CD4-positive, alpha-beta T cell (primary cell): ENCODE results near the gene JUP. TPM values are rescaled to one million over a fixed set of nuclear protein-coding genes. Genes with fewer than 3 reads are reported as not detected.

Experiments
- ATAC-seq: fragments of 200-7000 bp; cut with Tn5 transposase; one replicate; pipeline ENCODE4 v1.10.0; 2022; ENCODE audit warnings: mild to moderate bottlenecking; ENCODE audit not compliant: poor library complexity
- CTCF ChIA-PET: fragments of 350-600 bp; sonication (Branson Sonifier 250); formaldehyde crosslinking; loops from one replicate; lab custom pipeline; 2021; ENCODE audit warnings: antibody characterized with exemption, inconsistent platforms; lab: Charles Lee
- POLR2A ChIA-PET: fragments of 350-600 bp; sonication (Branson Sonifier 250); formaldehyde crosslinking; loops from one replicate; lab custom pipeline; 2021; ENCODE audit warnings: antibody characterized with exemption, inconsistent platforms; lab: Charles Lee
- DNase-seq, 14 experiments: peaks; one replicate each; pipeline ENCODE4 v3.0.0-alpha.2; 2013 to 2020; ENCODE audit warnings: mixed read lengths in 2 of 14
- H3K27ac ChIP-seq, 2 donors: one replicate each; pipeline versions ENCODE4 v1.5.1 to v1.7.0; 2013; ENCODE audit warnings: low read length in 2 of 2, low read depth in 1 of 2, mild to moderate bottlenecking in 1 of 2
- H3K27me3 ChIP-seq, 2 experiments: 1 replicate in 1 of 2; 2 replicates in 1 of 2; pipeline versions ENCODE4 v1.6.1 to v1.7.0; 2013; ENCODE audit warnings: low read length in 2 of 2, control low read depth in 1 of 2, mild to moderate bottlenecking in 1 of 2, moderate library complexity in 1 of 2; ENCODE audit not compliant: insufficient read depth in 2 of 2, control insufficient read depth in 1 of 2
- H3K36me3 ChIP-seq: one replicate; pipeline ENCODE4 v1.6.1; 2013; ENCODE audit warnings: low read length, control low read depth; ENCODE audit not compliant: insufficient read depth
- H3K4me1 ChIP-seq: one replicate; pipeline ENCODE4 v1.6.1; 2013; ENCODE audit warnings: low read length, control low read depth; ENCODE audit not compliant: insufficient read depth
- H3K4me3 ChIP-seq: one replicate; pipeline ENCODE4 v1.5.1; 2013; ENCODE audit warnings: mild to moderate bottlenecking, low read length, moderate library complexity
- H3K9me3 ChIP-seq, 2 experiments: 1 replicate in 1 of 2; 2 replicates in 1 of 2; pipeline versions ENCODE4 v1.6.1 to v1.7.0; 2013; ENCODE audit warnings: low read length in 2 of 2, mild to moderate bottlenecking in 2 of 2, control low read depth in 1 of 2, moderate library complexity in 1 of 2; ENCODE audit not compliant: control insufficient read depth in 1 of 2, insufficient read depth in 1 of 2
- H3K27ac Mint-ChIP-seq: one replicate; pipeline ENCODE4 v1.8.0; 2020; ENCODE audit warnings: mixed read lengths
- H3K27me3 Mint-ChIP-seq: one replicate; pipeline ENCODE4 v1.8.0; 2021; ENCODE audit warnings: mixed read lengths
- H3K36me3 Mint-ChIP-seq: one replicate; pipeline ENCODE4 v1.8.0; 2021; ENCODE audit warnings: low read depth, mixed read lengths
- H3K4me1 Mint-ChIP-seq: one replicate; pipeline ENCODE4 v1.8.0; 2021; ENCODE audit warnings: low read depth, mixed read lengths
- H3K4me3 Mint-ChIP-seq: one replicate; pipeline ENCODE4 v1.8.0; 2020; ENCODE audit warnings: mild to moderate bottlenecking, mixed read lengths
- H3K9me3 Mint-ChIP-seq: one replicate; pipeline ENCODE4 v1.8.0; 2020; ENCODE audit warnings: mixed read lengths
- intact Hi-C, 2 experiments: fragments of 100-400 bp; cut with DNase I in 1 of 2; cut with micrococcal nuclease in 1 of 2; formaldehyde crosslinking; loops; one replicate each; pipeline versions ENCODE4 v1.15.1 to v1.9.0; 2023 to 2025; cut with DNase I, micrococcal nuclease
- total RNA-seq, 174 experiments: library from RNA in 2 of 174; stranded (reverse) in 2 of 174; gene quantifications; one replicate each; pipeline ENCODE4 v1.2.3 and lab custom pipeline; 2021 to 2026
- TF ChIP-seq, protein P1 (sequence below): fragments of 200-600 bp; IDR thresholded peaks from one replicate; pipeline ENCODE4 v1.8.0; 2022; ENCODE audit warnings: antibody characterized with exemption, mild to moderate bottlenecking

Gene JUP
- total RNA-seq, 2 experiments from 2014 or later = 0.88 to 1.1 TPM

- H3K4me3 ChIP-seq = no peak overlapping the region
- no peaks in the 10 kb centered on the region for H3K9me3 Mint-ChIP-seq
- H3K27me3 ChIP-seq = no peaks in the 10 kb centered on the region
- no peak overlapping the region for H3K27ac ChIP-seq
- H3K27ac Mint-ChIP-seq = no peak overlapping the region
- ATAC-seq (no peak), DNase-seq (no peak)
- peaks cover 3% of the 10 kb centered on the region for H3K4me1 ChIP-seq
- no peaks in the 10 kb centered on the region for H3K36me3 Mint-ChIP-seq
- intact Hi-C loops = no loop called here
- no peaks in the 10 kb centered on the region for H3K36me3 ChIP-seq
- POLR2A ChIA-PET = interaction anchor here (0.6 to 2.3 kb wide), 2 partner anchors 17 to 624 kb away, joined by 4 to 12 read pairs; partner anchors contain the start of gene EIF1
- H3K27me3 Mint-ChIP-seq = peaks cover 6% of the 10 kb centered on the region
- CTCF ChIA-PET = interaction anchor here (1.0 to 1.3 kb wide), 2 partner anchors 9 to 43 kb away, joined by 3 read pairs; no protein-coding TSS in a partner anchor
- TF ChIP-seq, protein P1, sequence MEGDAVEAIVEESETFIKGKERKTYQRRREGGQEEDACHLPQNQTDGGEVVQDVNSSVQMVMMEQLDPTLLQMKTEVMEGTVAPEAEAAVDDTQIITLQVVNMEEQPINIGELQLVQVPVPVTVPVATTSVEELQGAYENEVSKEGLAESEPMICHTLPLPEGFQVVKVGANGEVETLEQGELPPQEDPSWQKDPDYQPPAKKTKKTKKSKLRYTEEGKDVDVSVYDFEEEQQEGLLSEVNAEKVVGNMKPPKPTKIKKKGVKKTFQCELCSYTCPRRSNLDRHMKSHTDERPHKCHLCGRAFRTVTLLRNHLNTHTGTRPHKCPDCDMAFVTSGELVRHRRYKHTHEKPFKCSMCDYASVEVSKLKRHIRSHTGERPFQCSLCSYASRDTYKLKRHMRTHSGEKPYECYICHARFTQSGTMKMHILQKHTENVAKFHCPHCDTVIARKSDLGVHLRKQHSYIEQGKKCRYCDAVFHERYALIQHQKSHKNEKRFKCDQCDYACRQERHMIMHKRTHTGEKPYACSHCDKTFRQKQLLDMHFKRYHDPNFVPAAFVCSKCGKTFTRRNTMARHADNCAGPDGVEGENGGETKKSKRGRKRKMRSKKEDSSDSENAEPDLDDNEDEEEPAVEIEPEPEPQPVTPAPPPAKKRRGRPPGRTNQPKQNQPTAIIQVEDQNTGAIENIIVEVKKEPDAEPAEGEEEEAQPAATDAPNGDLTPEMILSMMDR = no peak
- H3K4me3 Mint-ChIP-seq = no peak overlapping the region
- H3K9me3 ChIP-seq = no peaks in the 10 kb centered on the region
- H3K4me1 Mint-ChIP-seq = peaks cover 6% of the 10 kb centered on the region
These were observed 81.1 kb downstream of the JUP start for GRCh38 chr17:41705271-41705991.

Other genes with a start within 250 kb of the JUP start
- not detected for gene KRT9, start 214.7 kb downstream of the JUP start, total RNA-seq
- not detected for gene KRT14, start 199.8 kb downstream of the JUP start, total RNA-seq
- not detected for gene KRT16, start 173.9 kb downstream of the JUP start, total RNA-seq
- gene KRT17, start 162.1 kb downstream of the JUP start, total RNA-seq = not detected
- gene EIF1, start 97.8 kb downstream of the JUP start, total RNA-seq = 1,000 to 10,000 TPM; 3,351 to 3,391 TPM
- not detected for gene GAST, start 74.4 kb downstream of the JUP start, total RNA-seq
- gene HAP1, start 52.1 kb downstream of the JUP start, total RNA-seq = under 1 TPM in 1 of 2 experiments, not detected in 1; 0.11 TPM
- 1 to 10 TPM; 1.3 to 2.3 TPM for gene P3H4, start 25.2 kb upstream of the JUP start, total RNA-seq
- gene FKBP10, start 26.3 kb upstream of the JUP start, total RNA-seq = not detected
- 10 to 100 TPM; 25.7 to 29.7 TPM for gene NT5C3B, start 49.5 kb upstream of the JUP start, total RNA-seq
- gene KLHL10, start 51.1 kb upstream of the JUP start, total RNA-seq = not detected
- 10 to 100 TPM; 32.9 to 34.0 TPM for gene KLHL11, start 78.7 kb upstream of the JUP start, total RNA-seq
- 10 to 100 TPM; 25.9 to 28.3 TPM for gene ACLY, start 132.2 kb upstream of the JUP start, total RNA-seq
- gene ODAD4, start 143.9 kb upstream of the JUP start, total RNA-seq = 1 to 10 TPM; 2.2 to 2.7 TPM
- 10 to 100 TPM; 19.2 to 23.4 TPM for gene CNP, start 180.1 kb upstream of the JUP start, total RNA-seq
- gene DNAJC7, start 230.7 kb upstream of the JUP start, total RNA-seq = 100 to 1,000 TPM; 117 to 140 TPM
- 10 to 100 TPM; 12.5 to 12.9 TPM for gene NKIRAS2, start 233.4 kb upstream of the JUP start, total RNA-seq